T47D (cell line): ENCODE data around the gene FGGY.
"Not testable (repeated sequence)": the region's sequence is repeated elsewhere in the genome, so short reads cannot be mapped to it uniquely, and the experiment has no call there.

ENCODE experiments used
- DNase-seq, 2 experiments: peaks; one replicate each; pipeline versions ENCODE4 v3.0.0 to v3.0.0-alpha.2; 2011 to 2012; ENCODE audit warnings: low read depth in 1 of 2, low spot score in 1 of 2
- JUND ChIP-seq: IDR thresholded peaks from 2 replicates; pipeline ENCODE4 v1.6.1; 2012; ENCODE audit warnings: low read depth
- in situ Hi-C: cut with HindIII; loops from 2 replicates; pipeline ENCODE4 v1.10.0; 2016; ENCODE audit warnings: low sequenced_read_pairs, low pct_unique_long_range_greater_than_20kb

Gene FGGY

GRCh38 chr1:59292562-59292961 is 4.3 kb upstream of the FGGY start:
- no peak for DNase-seq
- TF ChIP-seq JUND = no peak
- in situ Hi-C loops = no loop called here

GRCh38 chr1:59293206-59293605 is 3.7 kb upstream of the FGGY start:
- in situ Hi-C loops = no loop called here
- DNase-seq = no peak
- TF ChIP-seq JUND = no peak

- DNase-seq = no peak
- in situ Hi-C loops = no loop called here
- TF ChIP-seq JUND = no peak
Observed at GRCh38 chr1:59293849-59294248, 3.0 kb upstream of the FGGY start.

GRCh38 chr1:59294423-59294822 is 2.5 kb upstream of the FGGY start:
- no peak for TF ChIP-seq JUND
- no peak for DNase-seq
- in situ Hi-C loops = no loop called here

GRCh38 chr1:59295618-59296017 is 1.3 kb upstream of the FGGY start:
- in situ Hi-C loops = no loop called here
- TF ChIP-seq JUND = no peak
- no peak for DNase-seq

GRCh38 chr1:59298026-59298583 is 1.2 kb downstream of the FGGY start:
- in situ Hi-C loops = no loop called here
- TF ChIP-seq JUND = no peak
- no peak for DNase-seq

- DNase-seq = no peak
- TF ChIP-seq JUND = no peak
- in situ Hi-C loops = no loop called here
Observed at GRCh38 chr1:59298710-59299346, 1.9 kb downstream of the FGGY start.

- in situ Hi-C loops, DNase-seq: not testable (repeated sequence)
Observed at GRCh38 chr1:59299670-59300069, 2.8 kb downstream of the FGGY start.

GRCh38 chr1:59302297-59302696 is 5.4 kb downstream of the FGGY start:
- TF ChIP-seq JUND = no peak
- in situ Hi-C loops = no loop called here
- no peak for DNase-seq

- DNase-seq = no peak
- in situ Hi-C loops = no loop called here
- no peak for TF ChIP-seq JUND
Observed at GRCh38 chr1:59302871-59303270, 6.0 kb downstream of the FGGY start.

GRCh38 chr1:59305188-59305587 is 8.3 kb downstream of the FGGY start:
- in situ Hi-C loops = no loop called here
- TF ChIP-seq JUND = no peak
- no peak for DNase-seq

- in situ Hi-C loops = no loop called here
- TF ChIP-seq JUND = no peak
- no peak for DNase-seq
Observed at GRCh38 chr1:59307591-59307990, 10.7 kb downstream of the FGGY start.

- no peak for TF ChIP-seq JUND
- DNase-seq = no peak
- in situ Hi-C loops = no loop called here
Observed at GRCh38 chr1:59308839-59309238, 11.9 kb downstream of the FGGY start.

GRCh38 chr1:59309392-59309791 is 12.5 kb downstream of the FGGY start:
- no peak for TF ChIP-seq JUND
- in situ Hi-C loops = no loop called here
- DNase-seq = no peak
